ENCODE results near the gene EML4.

DNA sequence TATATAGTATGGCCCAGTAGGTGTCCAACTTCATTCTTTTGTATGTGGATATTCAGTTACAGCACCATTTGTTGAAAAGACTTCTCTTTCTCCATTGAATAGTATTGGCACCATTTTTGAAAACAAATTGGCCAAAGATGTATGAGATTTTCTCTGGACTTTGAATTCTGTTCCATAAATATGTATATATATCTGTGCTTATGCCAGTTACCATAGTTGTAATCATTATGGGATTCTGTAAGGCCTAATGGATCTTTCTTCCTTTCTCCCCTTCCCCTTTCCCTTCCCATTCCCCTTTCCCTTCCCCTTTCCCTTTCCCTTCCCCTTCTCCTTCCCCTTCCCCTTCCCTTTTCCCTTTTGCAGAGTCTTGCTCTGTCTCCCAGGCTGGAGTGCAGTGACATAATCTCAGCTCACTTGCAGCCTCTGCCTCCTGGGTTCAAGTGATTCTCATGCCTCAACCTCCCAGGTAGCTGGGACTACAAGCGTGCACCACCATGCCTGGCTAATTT is 140.9 kb downstream of the EML4 start:
- TF ChIP-seq CEBPZ (IDR thresholded peaks at IDR 0.05; ENCODE audit: low read length): no peak
- no peak for TF ChIP-seq TAF1 (CRISPR knock-in tag; IDR thresholded peaks at IDR 0.05)
- no peak for TF ChIP-seq REST (IDR thresholded peaks at IDR 0.05; ENCODE audit: borderline replicate concordance in 1 of 2, low read depth in 1 of 2, low read length in 2 of 2)
- TF ChIP-seq JUNB (CRISPR knock-in tag; IDR thresholded peaks at IDR 0.05; ENCODE audit: borderline replicate concordance): no peak
- TF ChIP-seq ZNF44 (CRISPR knock-in tag; IDR thresholded peaks at IDR 0.05): no peak
- no peak for TF ChIP-seq NR2C2 (CRISPR knock-in tag; IDR thresholded peaks at IDR 0.05; ENCODE audit: borderline replicate concordance)
- TF ChIP-seq TFDP2 (CRISPR knock-in tag; IDR thresholded peaks at IDR 0.05): no peak
- no peak for TF ChIP-seq IKZF4 (CRISPR knock-in tag; IDR thresholded peaks at IDR 0.05; ENCODE audit: borderline replicate concordance, low read depth, not compliant biosample characterization)
- TF ChIP-seq, protein P1, sequence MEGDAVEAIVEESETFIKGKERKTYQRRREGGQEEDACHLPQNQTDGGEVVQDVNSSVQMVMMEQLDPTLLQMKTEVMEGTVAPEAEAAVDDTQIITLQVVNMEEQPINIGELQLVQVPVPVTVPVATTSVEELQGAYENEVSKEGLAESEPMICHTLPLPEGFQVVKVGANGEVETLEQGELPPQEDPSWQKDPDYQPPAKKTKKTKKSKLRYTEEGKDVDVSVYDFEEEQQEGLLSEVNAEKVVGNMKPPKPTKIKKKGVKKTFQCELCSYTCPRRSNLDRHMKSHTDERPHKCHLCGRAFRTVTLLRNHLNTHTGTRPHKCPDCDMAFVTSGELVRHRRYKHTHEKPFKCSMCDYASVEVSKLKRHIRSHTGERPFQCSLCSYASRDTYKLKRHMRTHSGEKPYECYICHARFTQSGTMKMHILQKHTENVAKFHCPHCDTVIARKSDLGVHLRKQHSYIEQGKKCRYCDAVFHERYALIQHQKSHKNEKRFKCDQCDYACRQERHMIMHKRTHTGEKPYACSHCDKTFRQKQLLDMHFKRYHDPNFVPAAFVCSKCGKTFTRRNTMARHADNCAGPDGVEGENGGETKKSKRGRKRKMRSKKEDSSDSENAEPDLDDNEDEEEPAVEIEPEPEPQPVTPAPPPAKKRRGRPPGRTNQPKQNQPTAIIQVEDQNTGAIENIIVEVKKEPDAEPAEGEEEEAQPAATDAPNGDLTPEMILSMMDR (CRISPR knock-in tag; IDR thresholded peaks at IDR 0.05): no peak
- TF ChIP-seq POLR2AphosphoS2 (IDR thresholded peaks at IDR 0.05; ENCODE audit: low read depth, low read length): no peak

Data from HepG2 (cell line).